Measurements from ENCODE around the gene AHSG.

DNA sequence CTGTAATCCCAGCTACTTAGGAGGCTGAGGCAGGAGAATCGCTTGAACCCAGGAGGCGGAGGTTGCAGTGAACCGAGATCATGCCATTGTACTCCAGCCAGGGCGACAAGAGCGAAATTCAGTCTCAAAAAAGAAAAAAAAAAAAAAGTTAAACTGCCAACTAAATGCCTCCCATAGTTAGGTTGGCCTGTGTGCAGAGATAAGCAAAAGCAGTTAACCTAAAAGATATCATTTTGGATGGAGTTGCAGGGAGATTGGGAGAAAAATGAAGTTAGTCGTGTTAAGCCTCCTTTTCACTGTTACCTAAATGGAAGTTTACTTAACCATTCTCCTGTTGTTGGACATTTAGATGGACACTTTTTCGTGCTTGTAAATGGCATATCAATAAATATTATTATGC is 15.9 kb downstream of the AHSG start:
- TF ChIP-seq, protein P1, sequence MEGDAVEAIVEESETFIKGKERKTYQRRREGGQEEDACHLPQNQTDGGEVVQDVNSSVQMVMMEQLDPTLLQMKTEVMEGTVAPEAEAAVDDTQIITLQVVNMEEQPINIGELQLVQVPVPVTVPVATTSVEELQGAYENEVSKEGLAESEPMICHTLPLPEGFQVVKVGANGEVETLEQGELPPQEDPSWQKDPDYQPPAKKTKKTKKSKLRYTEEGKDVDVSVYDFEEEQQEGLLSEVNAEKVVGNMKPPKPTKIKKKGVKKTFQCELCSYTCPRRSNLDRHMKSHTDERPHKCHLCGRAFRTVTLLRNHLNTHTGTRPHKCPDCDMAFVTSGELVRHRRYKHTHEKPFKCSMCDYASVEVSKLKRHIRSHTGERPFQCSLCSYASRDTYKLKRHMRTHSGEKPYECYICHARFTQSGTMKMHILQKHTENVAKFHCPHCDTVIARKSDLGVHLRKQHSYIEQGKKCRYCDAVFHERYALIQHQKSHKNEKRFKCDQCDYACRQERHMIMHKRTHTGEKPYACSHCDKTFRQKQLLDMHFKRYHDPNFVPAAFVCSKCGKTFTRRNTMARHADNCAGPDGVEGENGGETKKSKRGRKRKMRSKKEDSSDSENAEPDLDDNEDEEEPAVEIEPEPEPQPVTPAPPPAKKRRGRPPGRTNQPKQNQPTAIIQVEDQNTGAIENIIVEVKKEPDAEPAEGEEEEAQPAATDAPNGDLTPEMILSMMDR (optimal IDR thresholded peaks at IDR 0.05 in 1 of 3, IDR thresholded peaks at IDR 0.05 in 1 of 3, conservative IDR thresholded peaks at IDR 0.05 in 1 of 3; ENCODE audit: extremely low read depth in 1 of 3, insufficient read depth in 2 of 3, low read length in 3 of 3), result no peak
- TF ChIP-seq EZH2 (IDR thresholded peaks at IDR 0.05; ENCODE audit: low read length), result no peak

All from keratinocyte (primary cell).